Nephron (organoid): ENCODE data around the gene ARMCX4.
"Not testable (repeated sequence)": the region's sequence is repeated elsewhere in the genome, so short reads cannot be mapped to it uniquely, and the experiment has no call there.

ENCODE experiments used
- H3K27ac Mint-ChIP-seq, 3 experiments: 2 replicates each; pipeline ENCODE4 v1.8.0; 2020; ENCODE audit warnings: mixed read lengths in 3 of 3, mild to moderate bottlenecking in 2 of 3, moderate library complexity in 1 of 3
- H3K27me3 Mint-ChIP-seq: 2 replicates; pipeline ENCODE4 v1.8.0; 2021; ENCODE audit warnings: low read depth, mild to moderate bottlenecking, moderate library complexity, mixed read lengths
- H3K36me3 Mint-ChIP-seq: 2 replicates; pipeline ENCODE4 v1.8.0; 2020; ENCODE audit warnings: low read depth, mixed read lengths
- H3K4me1 Mint-ChIP-seq: 2 replicates; pipeline ENCODE4 v1.8.0; 2020; ENCODE audit warnings: mixed read lengths
- H3K4me3 Mint-ChIP-seq, 3 experiments: 2 replicates each; pipeline ENCODE4 v1.8.0; 2020; ENCODE audit warnings: mild to moderate bottlenecking in 3 of 3, mixed read lengths in 3 of 3, moderate library complexity in 2 of 3
- H3K9me3 Mint-ChIP-seq: 2 replicates; pipeline ENCODE4 v1.8.0; 2020; ENCODE audit warnings: mixed read lengths
- CTCF ChIP-seq, 3 experiments: fragments of 200-600 bp; sonication (generic); IDR thresholded peaks; one replicate each; pipeline ENCODE4 v1.5.0; 2021; ENCODE audit warnings: antibody characterized with exemption in 3 of 3; ENCODE audit not compliant: unreplicated experiment in 3 of 3

The ARMCX4 gene

GRCh38 chrX:101484135-101484534 lies 1.1 kb upstream of the ARMCX4 start:
- Mint-ChIP-seq H3K36me3 (peaks cover 23% of the 10 kb centered on the region), H3K4me3 (peak overlapping the region; percentile 36 to 77 (median 67)), H3K27ac (peak overlapping the region in 2 of 3 experiments; percentile 19 to 59), H3K4me1 (peaks cover 19% of the 10 kb centered on the region), H3K9me3 (peaks cover 4% of the 10 kb centered on the region), H3K27me3 (no peaks in the 10 kb centered on the region)
- TF ChIP-seq CTCF (IDR thresholded peaks at IDR 0.05; ENCODE audit: unreplicated experiment in 3 of 3): no peak

DNA sequence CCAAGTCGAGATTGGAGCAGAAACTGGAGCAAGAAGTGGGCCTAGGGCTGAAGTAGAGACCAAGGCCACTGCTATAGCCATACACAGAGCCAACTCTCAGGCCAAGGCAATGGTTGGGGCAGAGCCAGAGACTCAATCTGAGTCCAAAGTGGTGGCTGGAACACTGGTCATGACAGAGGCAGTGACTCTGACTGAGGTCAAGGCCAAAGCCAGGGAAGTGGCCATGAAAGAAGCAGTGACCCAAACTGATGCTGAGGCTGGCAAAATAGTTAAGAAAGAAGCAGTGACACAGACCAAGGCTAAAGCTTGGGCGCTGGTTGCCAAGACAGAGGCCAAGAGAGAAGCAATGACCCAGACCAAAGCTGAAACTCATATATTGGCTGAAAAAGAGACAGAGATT lies 3.5 kb downstream of the ARMCX4 start:
- peaks cover 15% of the 10 kb centered on the region for H3K9me3 Mint-ChIP-seq

GRCh38 chrX:101491943-101492342 lies 6.7 kb downstream of the ARMCX4 start:
- Mint-ChIP-seq H3K27me3 (no peaks in the 10 kb centered on the region), H3K9me3 (peaks cover 15% of the 10 kb centered on the region), H3K36me3 (peaks cover 32% of the 10 kb centered on the region), H3K27ac (no peak overlapping the region), H3K4me3 (no peak overlapping the region), H3K4me1 (no peaks in the 10 kb centered on the region)
- TF ChIP-seq CTCF (IDR thresholded peaks at IDR 0.05; ENCODE audit: unreplicated experiment in 3 of 3): no peak

More for the DNA sequence above, 3.5 kb downstream of the ARMCX4 start:
- H3K27me3 Mint-ChIP-seq: no peaks in the 10 kb centered on the region
- H3K4me1 Mint-ChIP-seq: peaks cover 15% of the 10 kb centered on the region
- peaks cover 38% of the 10 kb centered on the region for H3K36me3 Mint-ChIP-seq
- TF ChIP-seq CTCF (IDR thresholded peaks at IDR 0.05; ENCODE audit: unreplicated experiment in 3 of 3): no peak
- no peak overlapping the region for H3K27ac Mint-ChIP-seq
- no peak overlapping the region for H3K4me3 Mint-ChIP-seq

DNA sequence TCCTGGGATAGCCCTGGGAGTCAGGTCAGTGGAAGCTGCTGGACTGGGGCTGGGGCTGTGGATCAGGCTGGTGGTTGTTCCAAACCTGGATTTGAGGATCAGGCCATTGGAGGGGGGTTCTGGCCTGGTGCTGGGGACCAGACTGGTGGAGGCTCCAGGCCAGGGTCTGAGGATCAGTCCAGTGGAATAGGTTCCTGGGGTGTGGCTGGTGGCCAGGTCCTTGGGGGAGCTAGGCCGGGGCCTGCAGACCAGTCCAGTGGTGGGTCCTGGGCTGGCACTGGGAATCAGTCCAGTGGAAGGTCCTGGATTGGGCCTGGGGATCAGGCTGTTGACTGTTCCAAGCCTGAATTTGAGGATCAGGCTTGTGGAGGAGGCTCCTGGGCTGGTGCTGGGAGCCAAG lies 8.0 kb downstream of the ARMCX4 start:
- peaks cover 26% of the 10 kb centered on the region for H3K36me3 Mint-ChIP-seq
- peaks cover 18% of the 10 kb centered on the region for H3K9me3 Mint-ChIP-seq
- H3K4me3 Mint-ChIP-seq: no peak overlapping the region
- no peaks in the 10 kb centered on the region for H3K27me3 Mint-ChIP-seq
- no peak for TF ChIP-seq CTCF (IDR thresholded peaks at IDR 0.05; ENCODE audit: unreplicated experiment in 3 of 3)
- no peak overlapping the region for H3K27ac Mint-ChIP-seq
- no peaks in the 10 kb centered on the region for H3K4me1 Mint-ChIP-seq

GRCh38 chrX:101502929-101503328 lies 17.7 kb downstream of the ARMCX4 start:
- not testable (repeated sequence) for H3K27ac Mint-ChIP-seq, H3K4me3 Mint-ChIP-seq, H3K4me1 Mint-ChIP-seq, H3K27me3 Mint-ChIP-seq
- Mint-ChIP-seq H3K36me3 (peaks cover 58% of the 10 kb centered on the region), H3K9me3 (peaks cover 43% of the 10 kb centered on the region)

DNA sequence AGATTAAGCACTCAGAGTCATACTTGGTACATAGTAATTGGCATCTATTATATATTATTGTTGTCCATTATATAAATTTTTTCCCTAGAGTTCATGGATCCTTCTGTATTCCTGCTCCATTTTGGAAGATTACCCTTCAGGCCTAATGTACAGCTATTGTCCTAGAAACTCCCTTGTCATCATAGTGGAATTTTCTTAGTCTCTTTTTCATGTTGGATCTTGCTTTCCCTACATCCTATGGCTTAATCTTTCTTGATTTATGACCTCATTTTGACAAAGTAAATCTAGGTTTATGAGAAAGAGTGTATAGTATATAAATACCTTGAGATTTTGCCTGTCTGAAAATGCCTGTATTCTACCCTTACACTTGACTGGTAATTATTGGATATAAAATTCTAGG lies 22.1 kb downstream of the ARMCX4 start:
- H3K27ac Mint-ChIP-seq: no peak overlapping the region
- no peaks in the 10 kb centered on the region for H3K27me3 Mint-ChIP-seq
- peaks cover 19% of the 10 kb centered on the region for H3K36me3 Mint-ChIP-seq
- no peaks in the 10 kb centered on the region for H3K4me1 Mint-ChIP-seq
- peaks cover 14% of the 10 kb centered on the region for H3K9me3 Mint-ChIP-seq
- H3K4me3 Mint-ChIP-seq: no peak overlapping the region
- TF ChIP-seq CTCF (IDR thresholded peaks at IDR 0.05; ENCODE audit: unreplicated experiment in 3 of 3): no peak
